Fibroblast of skin of left quadriceps (primary cell): Measurements from ENCODE around the gene PFKM.

Experiments
- DNase-seq, 2 experiments: peaks; one replicate each; pipeline ENCODE4 v3.0.0-alpha.2; 2013; ENCODE audit warnings: low read depth in 2 of 2

The PFKM gene

GRCh38 chr12:48119078-48119833, at the start of gene PFKM:
Gene PFKM, plus strand, starts transcription at chr12:48119364. Its CDS starts 3,411 bp downstream, at chr12:48122775.
- peak; percentile 71 to 72 for DNase-seq

- DNase-seq = no peak
These were observed 49.1 kb upstream of the PFKM start for GRCh38 chr12:48070033-48070432.

- DNase-seq = no peak
These were observed 48.4 kb upstream of the PFKM start for GRCh38 chr12:48070731-48071130.

- no peak for DNase-seq
These were observed 47.4 kb upstream of the PFKM start for GRCh38 chr12:48071808-48072207.

- DNase-seq = no peak
These were observed 46.9 kb upstream of the PFKM start for GRCh38 chr12:48072266-48072665.

- no peak for DNase-seq
These were observed 44.9 kb upstream of the PFKM start for GRCh38 chr12:48074266-48074665.

GRCh38 chr12:48075832-48076231, 43.3 kb upstream of the PFKM start:
- DNase-seq = no peak

GRCh38 chr12:48077111-48077510, 42.1 kb upstream of the PFKM start:
- DNase-seq = no peak

GRCh38 chr12:48078901-48079300, 40.3 kb upstream of the PFKM start:
- peak; percentile 15 to 17 for DNase-seq

GRCh38 chr12:48080285-48080684, 38.9 kb upstream of the PFKM start:
- no peak for DNase-seq

GRCh38 chr12:48080821-48081220, 38.3 kb upstream of the PFKM start:
- DNase-seq = no peak

- DNase-seq = no peak
These were observed 35.1 kb upstream of the PFKM start for GRCh38 chr12:48084066-48084465.

- no peak for DNase-seq
These were observed 34.2 kb upstream of the PFKM start for GRCh38 chr12:48084841-48085460.

- DNase-seq = no peak
These were observed 32.8 kb upstream of the PFKM start for GRCh38 chr12:48086327-48086726.

GRCh38 chr12:48092611-48093010, 26.6 kb upstream of the PFKM start:
- DNase-seq = no peak

- no peak for DNase-seq
These were observed 14.6 kb upstream of the PFKM start for GRCh38 chr12:48104531-48104930.

- no peak for DNase-seq
These were observed 13.8 kb upstream of the PFKM start for GRCh38 chr12:48105321-48105866.

GRCh38 chr12:48105867-48106680, 13.1 kb upstream of the PFKM start, which contains the start of gene SENP1:
Gene SENP1, minus strand, starts transcription at chr12:48106079. Its CDS starts 4,607 bp downstream, at chr12:48101472.
- peak; percentile 69 to 70 for DNase-seq

GRCh38 chr12:48106681-48107613, 12.2 kb upstream of the PFKM start:
- DNase-seq = no peak

GRCh38 chr12:48109424-48109823, 9.7 kb upstream of the PFKM start:
- DNase-seq = no peak

- no peak for DNase-seq
These were observed 8.4 kb upstream of the PFKM start for GRCh38 chr12:48110691-48111311.
